OCI-LY1 (cell line): ENCODE results near the gene SH3BGRL3.
"Not testable (repeated sequence)": the region's sequence is repeated elsewhere in the genome, so short reads cannot be mapped to it uniquely, and the experiment has no call there.

Experiments
- H2AFZ ChIP-seq: fragments of 200-600 bp; sonication (generic), shearing (Covaris generic); 2 replicates; pipeline ENCODE4 v1.6.0; 2014; ENCODE audit warnings: antibody characterized with exemption, mild to moderate bottlenecking, low read length
- H3F3A ChIP-seq: fragments of 200-600 bp; sonication (generic), shearing (Covaris generic); 2 replicates; pipeline ENCODE4 v1.6.0; 2014; ENCODE audit warnings: mild to moderate bottlenecking, antibody characterized with exemption, low read length, moderate library complexity; ENCODE audit not compliant: insufficient read depth
- H3K27ac ChIP-seq: fragments of 200-600 bp; sonication (generic); 2 replicates; pipeline ENCODE4 v1.5.1; 2014; ENCODE audit warnings: low read length, mixed run types, mild to moderate bottlenecking, low read depth; ENCODE audit not compliant: poor library complexity, severe bottlenecking
- H3K27me3 ChIP-seq: fragments of 200-600 bp; sonication (generic); 2 replicates; pipeline ENCODE4 v1.6.0; 2014; ENCODE audit warnings: antibody characterized with exemption, mild to moderate bottlenecking, low read length, moderate library complexity; ENCODE audit not compliant: insufficient read depth
- H3K36me3 ChIP-seq: fragments of 200-600 bp; sonication (generic); 2 replicates; pipeline ENCODE4 v1.6.1; 2014; ENCODE audit warnings: mild to moderate bottlenecking, antibody characterized with exemption, low read length, moderate library complexity, mixed read lengths; ENCODE audit not compliant: insufficient read depth
- H3K4me1 ChIP-seq: fragments of 200-600 bp; sonication (generic); 2 replicates; pipeline ENCODE4 v1.5.1; 2014; ENCODE audit warnings: mild to moderate bottlenecking, low read length, moderate library complexity; ENCODE audit not compliant: insufficient read depth, severe bottlenecking
- H3K4me2 ChIP-seq: fragments of 200-600 bp; sonication (generic), shearing (Covaris generic); 2 replicates; pipeline ENCODE4 v1.6.1; 2014; ENCODE audit warnings: low read length
- H3K4me3 ChIP-seq: fragments of 200-600 bp; sonication (generic); 2 replicates; pipeline ENCODE4 v1.5.1; 2014; ENCODE audit warnings: low read length, low read depth, mild to moderate bottlenecking, mixed read lengths; ENCODE audit not compliant: poor library complexity, severe bottlenecking
- H3K79me2 ChIP-seq: fragments of 200-600 bp; shearing (Covaris generic); 2 replicates; pipeline ENCODE4 v1.6.1; 2016; ENCODE audit warnings: mixed run types, low read length, mixed read lengths; ENCODE audit not compliant: insufficient read depth
- H3K9ac ChIP-seq: fragments of 200-600 bp; sonication (generic), shearing (Covaris generic); 2 replicates; pipeline ENCODE4 v1.6.1; 2014; ENCODE audit warnings: mild to moderate bottlenecking, low read length, mixed read lengths
- H3K9me2 ChIP-seq: fragments of 200-600 bp; sonication (generic), shearing (Covaris generic); 2 replicates; pipeline ENCODE4 v1.6.1; 2014; ENCODE audit warnings: low read depth, mild to moderate bottlenecking, low read length, mixed read lengths
- H3K9me3 ChIP-seq: fragments of 200-600 bp; shearing (Covaris generic); 2 replicates; pipeline ENCODE4 v1.6.1; 2014; ENCODE audit warnings: low read length, mixed read lengths
- H4K20me1 ChIP-seq: fragments of 200-600 bp; sonication (generic), shearing (Covaris generic); 2 replicates; pipeline ENCODE4 v1.6.0; 2016; ENCODE audit warnings: mild to moderate bottlenecking, low read length; ENCODE audit not compliant: insufficient read depth
- EZH2 ChIP-seq: fragments of 200-600 bp; sonication (generic), shearing (Covaris generic); IDR thresholded peaks from 2 replicates; pipeline ENCODE4 v1.8.0; 2017; ENCODE audit warnings: borderline replicate concordance, mixed run types, mild to moderate bottlenecking, antibody characterized with exemption, low read length, moderate library complexity, mixed read lengths
- TF ChIP-seq, protein P1 (sequence below): fragments of 200-600 bp; sonication (generic), shearing (Covaris generic); IDR thresholded peaks from 2 replicates; pipeline ENCODE4 v1.5.1; 2017; ENCODE audit warnings: mild to moderate bottlenecking, antibody characterized with exemption, low read length, moderate library complexity, mixed read lengths

The SH3BGRL3 gene

DNA sequence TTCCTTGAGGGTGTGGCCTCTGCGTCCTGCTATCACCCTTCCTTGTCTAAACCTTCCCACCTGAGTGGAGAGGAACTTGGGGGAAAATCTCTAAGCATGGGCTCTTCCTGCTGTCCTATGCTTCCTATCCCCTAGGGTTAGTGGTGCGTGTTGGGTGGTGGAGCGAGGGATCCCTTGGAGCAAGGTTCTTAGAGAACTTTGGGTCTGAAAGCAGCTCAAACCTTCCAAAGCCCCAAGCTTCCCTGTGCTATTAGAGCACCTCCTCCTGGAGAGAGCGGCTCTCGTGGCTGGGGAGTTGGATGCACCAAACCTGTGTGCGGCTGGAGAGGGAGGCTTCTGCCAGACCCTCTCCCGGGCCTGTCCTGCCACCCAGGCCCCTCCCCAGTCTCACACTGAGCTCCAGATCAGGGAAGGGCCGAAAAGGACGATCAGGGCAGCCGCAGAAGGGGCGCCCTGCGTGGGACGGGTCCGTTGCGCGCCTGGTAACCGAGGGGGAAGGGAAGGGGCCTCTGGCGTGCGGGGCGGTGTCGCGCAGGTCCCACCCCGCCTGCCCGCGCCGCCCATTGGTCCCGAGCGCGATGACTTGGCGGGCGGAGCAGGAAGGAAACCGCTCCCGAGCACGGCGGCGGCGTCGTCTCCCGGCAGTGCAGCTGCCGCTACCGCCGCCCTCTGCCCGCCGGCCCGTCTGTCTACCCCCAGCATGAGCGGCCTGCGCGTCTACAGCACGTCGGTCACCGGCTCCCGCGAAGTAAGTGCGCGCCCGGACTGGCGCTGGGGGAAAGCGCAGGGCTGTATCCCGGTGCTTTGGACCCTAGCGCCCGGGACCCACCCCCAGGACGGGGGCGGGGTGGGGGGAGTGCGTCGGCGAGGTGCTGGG, at the start of gene SH3BGRL3:
Gene SH3BGRL3, plus strand, starts transcription at position 631 of the 877 bp plus-strand sequence. Its CDS starts 70 bp downstream, at position 701.
- peaks cover 44% of the 10 kb centered on the region for H3K4me1 ChIP-seq

DNA sequence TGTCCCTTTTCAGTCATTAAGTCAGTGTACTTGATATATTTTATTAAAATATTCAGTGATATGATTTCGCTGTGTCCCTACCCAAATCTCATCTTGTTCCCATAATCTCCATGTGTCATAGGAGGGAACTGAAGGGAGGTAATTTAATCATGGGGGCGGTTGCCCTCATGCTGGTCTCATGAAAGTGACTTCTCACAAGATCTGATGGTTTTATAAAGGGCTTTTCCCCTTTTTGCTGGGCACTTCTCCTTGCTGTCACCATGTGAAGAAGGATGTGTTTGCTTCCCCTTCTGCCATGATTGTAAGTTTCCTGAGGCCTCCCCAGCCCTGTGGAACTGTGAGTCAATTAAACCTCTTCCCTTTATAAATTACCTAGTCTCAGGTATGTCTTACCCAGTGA, 49.2 kb upstream of the SH3BGRL3 start:
- Histone ChIP-seq H3K4me1 (peaks cover 13% of the 10 kb centered on the region), H3K79me2 (peaks cover 13% of the 10 kb centered on the region)
- not testable (repeated sequence) for H3K9me2 ChIP-seq, H3K4me3 ChIP-seq, H2AFZ ChIP-seq, H3K27ac ChIP-seq, H3K9me3 ChIP-seq, H3F3A ChIP-seq, H4K20me1 ChIP-seq, H3K9ac ChIP-seq, H3K27me3 ChIP-seq, H3K36me3 ChIP-seq, H3K4me2 ChIP-seq

More for the DNA sequence above, at the start of gene SH3BGRL3:
- TF ChIP-seq, protein P1, sequence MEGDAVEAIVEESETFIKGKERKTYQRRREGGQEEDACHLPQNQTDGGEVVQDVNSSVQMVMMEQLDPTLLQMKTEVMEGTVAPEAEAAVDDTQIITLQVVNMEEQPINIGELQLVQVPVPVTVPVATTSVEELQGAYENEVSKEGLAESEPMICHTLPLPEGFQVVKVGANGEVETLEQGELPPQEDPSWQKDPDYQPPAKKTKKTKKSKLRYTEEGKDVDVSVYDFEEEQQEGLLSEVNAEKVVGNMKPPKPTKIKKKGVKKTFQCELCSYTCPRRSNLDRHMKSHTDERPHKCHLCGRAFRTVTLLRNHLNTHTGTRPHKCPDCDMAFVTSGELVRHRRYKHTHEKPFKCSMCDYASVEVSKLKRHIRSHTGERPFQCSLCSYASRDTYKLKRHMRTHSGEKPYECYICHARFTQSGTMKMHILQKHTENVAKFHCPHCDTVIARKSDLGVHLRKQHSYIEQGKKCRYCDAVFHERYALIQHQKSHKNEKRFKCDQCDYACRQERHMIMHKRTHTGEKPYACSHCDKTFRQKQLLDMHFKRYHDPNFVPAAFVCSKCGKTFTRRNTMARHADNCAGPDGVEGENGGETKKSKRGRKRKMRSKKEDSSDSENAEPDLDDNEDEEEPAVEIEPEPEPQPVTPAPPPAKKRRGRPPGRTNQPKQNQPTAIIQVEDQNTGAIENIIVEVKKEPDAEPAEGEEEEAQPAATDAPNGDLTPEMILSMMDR, result peak; percentile 46; the same call in 1 of the 2 replicates
- TF ChIP-seq EZH2, result no peak
- H3K79me2 ChIP-seq, result no peaks in the 10 kb centered on the region
- no peaks in the 10 kb centered on the region for H3K9me3 ChIP-seq
- H3K9ac ChIP-seq, result peak within 1 kb of the TSS; percentile 95
- H3K4me3 ChIP-seq, result peak within 1 kb of the TSS; percentile 89
- no peaks in the 10 kb centered on the region for H3K9me2 ChIP-seq
- H3K27ac ChIP-seq, result peak within 1 kb of the TSS; percentile 85
- no peaks in the 10 kb centered on the region for H3K27me3 ChIP-seq
- no peaks in the 10 kb centered on the region for H4K20me1 ChIP-seq
- peaks cover 54% of the 10 kb centered on the region for H3K36me3 ChIP-seq
- H3F3A ChIP-seq, result 0 out of 2 replicates have a peak, but pooled peaks cover 7% of the 10 kb centered on the region
- no peak within 1 kb of the TSS for H2AFZ ChIP-seq
- peak within 1 kb of the TSS; percentile 100 for H3K4me2 ChIP-seq

DNA sequence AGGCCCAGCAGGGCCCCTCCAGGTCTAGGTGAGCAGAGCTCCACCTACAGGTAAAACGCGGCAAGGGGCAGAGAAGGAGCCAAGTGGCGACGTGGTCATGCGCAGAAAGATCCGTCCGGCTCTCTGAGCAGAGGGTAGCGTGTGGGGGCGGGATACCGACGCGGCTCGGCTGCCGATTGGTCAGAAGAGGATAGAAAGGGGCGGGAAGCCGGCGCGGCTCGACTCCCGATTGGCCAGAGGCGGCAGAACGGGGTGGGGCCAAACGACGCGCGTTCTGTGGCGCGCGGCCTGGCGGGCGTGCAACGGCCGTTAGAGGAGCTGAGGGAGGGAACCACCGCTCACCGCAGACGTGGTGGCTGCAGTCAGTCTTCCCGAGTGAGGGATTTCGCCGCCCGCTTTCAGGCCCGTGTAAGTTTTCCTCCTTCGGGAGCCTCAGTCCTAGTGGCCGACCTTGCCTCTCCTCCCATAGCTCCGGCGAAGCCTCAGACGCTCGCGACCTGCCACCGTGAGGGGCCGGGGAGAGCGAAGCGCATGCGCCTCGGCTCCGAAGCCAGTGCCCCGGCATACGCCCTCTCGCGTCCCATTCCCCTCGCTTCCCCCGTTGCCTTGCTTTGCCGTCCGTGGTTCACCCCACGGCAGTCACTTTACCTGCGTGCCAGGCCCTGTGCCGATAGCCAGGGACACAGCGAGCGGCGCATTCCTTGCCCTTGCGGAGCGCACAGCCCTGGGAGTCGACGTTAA, 45.8 kb upstream of the SH3BGRL3 start, which contains the start of gene CEP85:
Gene CEP85, plus strand, starts transcription at position 298 of the 741 bp plus-strand sequence. CDS start 5,584 bp downstream, outside the sequence.
- Histone ChIP-seq H3K4me2 (peak within 1 kb of the TSS; percentile 99), H3K4me1 (peaks cover 31% of the 10 kb centered on the region), H2AFZ (no peak within 1 kb of the TSS), H4K20me1 (no peaks in the 10 kb centered on the region), H3K9me2 (no peaks in the 10 kb centered on the region), H3K27me3 (no peaks in the 10 kb centered on the region), H3F3A (no peaks in the 10 kb centered on the region), H3K9ac (peak within 1 kb of the TSS; percentile 92), H3K79me2 (peaks cover 47% of the 10 kb centered on the region), H3K9me3 (no peaks in the 10 kb centered on the region), H3K4me3 (peak within 1 kb of the TSS; percentile 87), H3K27ac (peak within 1 kb of the TSS; percentile 63), H3K36me3 (peaks cover 18% of the 10 kb centered on the region)
- TF ChIP-seq, protein P1, result peak; percentile 84
- TF ChIP-seq EZH2, result no peak
